HG02885 (cell line): ENCODE data around the gene GCNT2.
"Not testable (repeated sequence)": the region's sequence is repeated elsewhere in the genome, so short reads cannot be mapped to it uniquely, and the experiment has no call there.

Experiments
- ATAC-seq: cut with Tn5 transposase; IDR thresholded peaks from one replicate; pipeline ENCODE4 v1.9.1; 2021; ENCODE audit warnings: mild to moderate bottlenecking; ENCODE audit not compliant: unreplicated experiment, poor library complexity

Gene GCNT2

GRCh38 chr6:10598084-10598960, 77.2 kb downstream of the GCNT2 start:
- no peak for ATAC-seq

- ATAC-seq, result no peak
Measured at GRCh38 chr6:10599046-10599445, 77.9 kb downstream of the GCNT2 start.

GRCh38 chr6:10600681-10601080, 79.5 kb downstream of the GCNT2 start:
- ATAC-seq, result not testable (repeated sequence)

GRCh38 chr6:10603219-10603618, 82.1 kb downstream of the GCNT2 start:
- no peak for ATAC-seq

- ATAC-seq, result no peak
Measured at GRCh38 chr6:10609038-10609437, 87.9 kb downstream of the GCNT2 start.

- ATAC-seq, result no peak
Measured at GRCh38 chr6:10610289-10610688, 89.1 kb downstream of the GCNT2 start.

- ATAC-seq, result no peak
Measured at GRCh38 chr6:10612161-10612560, 91.0 kb downstream of the GCNT2 start.

- ATAC-seq, result no peak
Measured at GRCh38 chr6:10613077-10613476, 91.9 kb downstream of the GCNT2 start.

- no peak for ATAC-seq
Measured at GRCh38 chr6:10613723-10614122, 92.6 kb downstream of the GCNT2 start.

GRCh38 chr6:10615675-10616074, 94.5 kb downstream of the GCNT2 start:
- no peak for ATAC-seq

- not testable (repeated sequence) for ATAC-seq
Measured at GRCh38 chr6:10616266-10616665, 95.1 kb downstream of the GCNT2 start.

GRCh38 chr6:10617008-10617696, 96.0 kb downstream of the GCNT2 start:
- ATAC-seq, result no peak

GRCh38 chr6:10618409-10618808, 97.3 kb downstream of the GCNT2 start:
- no peak for ATAC-seq

GRCh38 chr6:10621213-10621612, 100.1 kb downstream of the GCNT2 start:
- no peak for ATAC-seq

GRCh38 chr6:10621847-10622246, 100.7 kb downstream of the GCNT2 start:
- ATAC-seq, result no peak

- no peak for ATAC-seq
Measured at GRCh38 chr6:10624836-10625235, 103.7 kb downstream of the GCNT2 start.

GRCh38 chr6:10626154-10626741, 105.1 kb downstream of the GCNT2 start:
- no peak for ATAC-seq

GRCh38 chr6:10627800-10628199, 106.6 kb downstream of the GCNT2 start:
- no peak for ATAC-seq

- ATAC-seq, result no peak
Measured at GRCh38 chr6:10630178-10630577, 109.0 kb downstream of the GCNT2 start.

GRCh38 chr6:10633216-10633615, 112.1 kb downstream of the GCNT2 start:
- ATAC-seq, result peak; percentile 97

GRCh38 chr6:10640412-10640811, 119.3 kb downstream of the GCNT2 start:
- ATAC-seq, result no peak
